Suprapubic skin (tissue), 4 donors: Measurements from ENCODE around the gene ERP27.

Source experiments
- POLR2A ChIP-seq, 2 donors: fragments of 450-650 bp; IDR thresholded peaks; one replicate each; pipeline ENCODE4 v1.6.1; 2017; ENCODE audit warnings: antibody characterized with exemption in 2 of 2, mild to moderate bottlenecking in 2 of 2, moderate library complexity in 2 of 2
- POLR2AphosphoS5 ChIP-seq, 3 donors: sonication (generic); formaldehyde crosslinking; IDR thresholded peaks; one replicate each; pipeline ENCODE4 v1.6.1; 2017; ENCODE audit warnings: antibody characterized with exemption in 3 of 3
- TF ChIP-seq, protein P1 (sequence below), 2 donors: fragments of 200-600 bp in 1 of 2; fragments of 450-650 bp in 1 of 2; sonication (generic) in 1 of 2; IDR thresholded peaks; one replicate each; pipeline ENCODE4 v1.5.1; 2016 to 2019; ENCODE audit warnings: antibody characterized with exemption in 2 of 2, mild to moderate bottlenecking in 1 of 2, moderate library complexity in 1 of 2

DNA sequence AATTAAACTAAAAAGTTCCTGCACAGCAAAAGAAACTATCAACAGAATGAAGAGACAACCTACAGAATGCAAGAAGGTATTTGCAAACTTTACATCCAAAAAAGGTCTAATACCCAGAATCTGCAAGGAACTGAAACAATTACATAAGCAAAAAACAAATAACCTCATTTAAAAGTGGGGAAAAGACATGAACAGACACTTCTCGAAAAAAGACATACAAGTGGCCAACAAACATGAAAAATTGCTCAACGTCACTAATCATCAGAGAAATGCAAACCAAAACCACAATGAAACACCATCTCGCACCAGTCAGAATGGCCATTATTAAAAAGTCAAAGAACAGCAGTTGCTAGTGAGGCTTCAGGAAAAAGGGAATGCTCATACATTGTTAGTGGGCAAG is 49.7 kb upstream of the ERP27 start:
- TF ChIP-seq, protein P1, sequence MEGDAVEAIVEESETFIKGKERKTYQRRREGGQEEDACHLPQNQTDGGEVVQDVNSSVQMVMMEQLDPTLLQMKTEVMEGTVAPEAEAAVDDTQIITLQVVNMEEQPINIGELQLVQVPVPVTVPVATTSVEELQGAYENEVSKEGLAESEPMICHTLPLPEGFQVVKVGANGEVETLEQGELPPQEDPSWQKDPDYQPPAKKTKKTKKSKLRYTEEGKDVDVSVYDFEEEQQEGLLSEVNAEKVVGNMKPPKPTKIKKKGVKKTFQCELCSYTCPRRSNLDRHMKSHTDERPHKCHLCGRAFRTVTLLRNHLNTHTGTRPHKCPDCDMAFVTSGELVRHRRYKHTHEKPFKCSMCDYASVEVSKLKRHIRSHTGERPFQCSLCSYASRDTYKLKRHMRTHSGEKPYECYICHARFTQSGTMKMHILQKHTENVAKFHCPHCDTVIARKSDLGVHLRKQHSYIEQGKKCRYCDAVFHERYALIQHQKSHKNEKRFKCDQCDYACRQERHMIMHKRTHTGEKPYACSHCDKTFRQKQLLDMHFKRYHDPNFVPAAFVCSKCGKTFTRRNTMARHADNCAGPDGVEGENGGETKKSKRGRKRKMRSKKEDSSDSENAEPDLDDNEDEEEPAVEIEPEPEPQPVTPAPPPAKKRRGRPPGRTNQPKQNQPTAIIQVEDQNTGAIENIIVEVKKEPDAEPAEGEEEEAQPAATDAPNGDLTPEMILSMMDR (IDR thresholded peaks at IDR 0.05), result no peak
- no peak for TF ChIP-seq POLR2A (IDR thresholded peaks at IDR 0.05)
- no peak for TF ChIP-seq POLR2AphosphoS5 (IDR thresholded peaks at IDR 0.05)
